K562 (cell line): ENCODE results near the gene GPR142. TPM values are rescaled to one million over a fixed set of nuclear protein-coding genes. Genes with fewer than 3 reads are reported as not detected.
A peak's percentile ranks its signal among the peaks of the same experiment; 100 is the strongest.

Experiments used
- ADNP ChIP-seq: fragments of 200-800 bp; sonication (Bioruptor generic); IDR thresholded peaks from 2 replicates; pipeline ENCODE4 v1.6.1; 2016; ENCODE audit warnings: missing genetic modification characterization, missing compliant biosample characterization
- CXXC5 ChIP-seq: fragments of 250-450 bp; sonication (Bioruptor Pico); IDR thresholded peaks from 2 replicates; pipeline ENCODE4 v1.8.0; 2022; ENCODE audit warnings: inconsistent platforms, mild to moderate bottlenecking, moderate library complexity
- GATA2 ChIP-seq: sonication (generic); formaldehyde crosslinking; IDR thresholded peaks from 2 replicates; pipeline ENCODE4 v1.4.0; 2020; ENCODE audit warnings: mild to moderate bottlenecking, missing genetic modification reagents
- HOXB6 ChIP-seq: fragments of 250-450 bp; sonication (Bioruptor Pico); IDR thresholded peaks from 2 replicates; pipeline ENCODE4 v1.5.1; 2022; ENCODE audit warnings: mild to moderate bottlenecking, borderline replicate concordance
- MBD2 ChIP-seq: sonication (generic); IDR thresholded peaks from 2 replicates; pipeline ENCODE4 v1.6.1; 2016; ENCODE audit warnings: low read depth, borderline replicate concordance
- MEIS2 ChIP-seq: fragments of 450-650 bp; IDR thresholded peaks from 2 replicates; pipeline ENCODE4 v1.6.1; 2014; ENCODE audit warnings: mild to moderate bottlenecking; ENCODE audit not compliant: partially characterized antibody
- RAD51 ChIP-seq: fragments of 450-650 bp; IDR thresholded peaks from 2 replicates; pipeline ENCODE4 v1.7.1; 2016; ENCODE audit warnings: low read depth, mild to moderate bottlenecking, borderline replicate concordance
- RBM25 ChIP-seq: fragments of 200-400 bp; formaldehyde crosslinking; IDR thresholded peaks from 2 replicates; pipeline ENCODE4 v1.6.1; 2018; ENCODE audit warnings: low read length, low read depth, moderate library complexity; ENCODE audit not compliant: severe bottlenecking
- SETDB1 ChIP-seq: IDR thresholded peaks from one replicate; pipeline ENCODE4 v1.6.1; 2012; ENCODE audit warnings: low read length, control low read depth, inconsistent platforms
- SIN3A ChIP-seq, 2 experiments: fragments of 150-350 bp in 1 of 2; IDR thresholded peaks; 2 replicates each; pipeline ENCODE4 v1.6.1; 2011 to 2016; ENCODE audit warnings: borderline replicate concordance in 2 of 2, low read depth in 2 of 2, low read length in 2 of 2, mild to moderate bottlenecking in 2 of 2, moderate library complexity in 2 of 2; ENCODE audit not compliant: control insufficient read depth in 1 of 2
- SMAD1 ChIP-seq: fragments of 150-350 bp; IDR thresholded peaks from 2 replicates; pipeline ENCODE4 v1.6.1; 2014; ENCODE audit warnings: low read length, low read depth; ENCODE audit not compliant: partially characterized antibody
- SMAD4 ChIP-seq: fragments of 250-450 bp; sonication (Bioruptor Pico); conservative IDR thresholded peaks from 2 replicates; pipeline ENCODE4 v1.8.0; 2021; ENCODE audit warnings: inconsistent platforms, mild to moderate bottlenecking, moderate library complexity
- TBL1XR1 ChIP-seq, 2 experiments: IDR thresholded peaks; 2 replicates each; pipeline ENCODE4 v1.6.1; 2012; ENCODE audit warnings: improper control_type of control experiment in 2 of 2, low read length in 2 of 2, mild to moderate bottlenecking in 1 of 2
- ZNF212 ChIP-seq: fragments of 450-650 bp; formaldehyde crosslinking; IDR thresholded peaks from 2 replicates; pipeline ENCODE4 v1.4.0; 2020; ENCODE audit warnings: mild to moderate bottlenecking
- ZNF24 ChIP-seq: fragments of 450-650 bp; IDR thresholded peaks from 2 replicates; pipeline ENCODE4 v1.6.1; 2016
- ZNF316 ChIP-seq: fragments of 450-650 bp; IDR thresholded peaks from 2 replicates; pipeline ENCODE4 v1.6.1; 2016
- ZNF445 ChIP-seq: fragments of 250-450 bp; sonication (Bioruptor Pico); IDR thresholded peaks from 2 replicates; pipeline ENCODE4 v1.4.0; 2020; ENCODE audit warnings: low read depth, mild to moderate bottlenecking, moderate library complexity
- ZNF584 ChIP-seq: fragments of 200-800 bp; sonication (Bioruptor generic); IDR thresholded peaks from 2 replicates; pipeline ENCODE4 v1.6.1; 2016; ENCODE audit warnings: low read depth, mild to moderate bottlenecking, missing genetic modification characterization, missing compliant biosample characterization
- ZNF766 ChIP-seq: fragments of 200-800 bp; sonication (Bioruptor generic); conservative IDR thresholded peaks from 2 replicates; pipeline ENCODE4 v1.6.1; 2016; ENCODE audit warnings: missing genetic modification characterization, missing compliant biosample characterization
- polyA plus RNA-seq, 8 experiments: library from polyadenylated mRNA; depleted of rRNA in 4 of 8; stranded (reverse) in 5 of 8; unstranded in 3 of 8; fragments of >200 nt; fragmentation: Nextera tagmentation in 2 of 8; fragmentation: Illumina TruSeq in 1 of 8; extraction: Ambion mirVana in 2 of 8; extraction: Trizol in 1 of 8; gene quantifications; 2 replicates each; pipeline versions ENCODE4 v1.2.1 to v1.2.3, GENCODE V29; 2011 to 2014; ENCODE audit warnings: inconsistent platforms in 1 of 8, missing spikeins in 1 of 8
- total RNA-seq, 7 experiments: library from RNA; depleted of rRNA in 6 of 7; stranded (reverse); fragments of >200 nt in 6 of 7; fragmentation: Illumina TruSeq in 2 of 7; extraction: Trizol in 2 of 7; gene quantifications; 2 replicates each; pipeline versions ENCODE4 v1.2.1 to v1.2.3, GENCODE V29; 2011 to 2021; ENCODE audit warnings: low replicate concordance in 1 of 7
- TF ChIP-seq, protein P1 (sequence below): fragments of 250-450 bp; sonication (Bioruptor Pico); IDR thresholded peaks from 2 replicates; pipeline ENCODE4 v1.4.0; 2020
- TF ChIP-seq, protein P2 (sequence below): fragments of 450-650 bp; IDR thresholded peaks from 2 replicates; pipeline ENCODE4 v1.6.1; 2016; ENCODE audit warnings: low read depth, mild to moderate bottlenecking, moderate library complexity
- TF ChIP-seq, protein P3 (sequence below): sonication (generic); formaldehyde crosslinking; IDR thresholded peaks from 2 replicates; pipeline ENCODE4 v1.8.1; 2023; ENCODE audit warnings: mild to moderate bottlenecking, missing genetic modification reagents

The GPR142 gene
- total and polyA plus RNA-seq, 9 of the 15 experiments (the other 6 are each of a cell fraction or from before 2014, with no cell fraction given) = not detected

DNA sequence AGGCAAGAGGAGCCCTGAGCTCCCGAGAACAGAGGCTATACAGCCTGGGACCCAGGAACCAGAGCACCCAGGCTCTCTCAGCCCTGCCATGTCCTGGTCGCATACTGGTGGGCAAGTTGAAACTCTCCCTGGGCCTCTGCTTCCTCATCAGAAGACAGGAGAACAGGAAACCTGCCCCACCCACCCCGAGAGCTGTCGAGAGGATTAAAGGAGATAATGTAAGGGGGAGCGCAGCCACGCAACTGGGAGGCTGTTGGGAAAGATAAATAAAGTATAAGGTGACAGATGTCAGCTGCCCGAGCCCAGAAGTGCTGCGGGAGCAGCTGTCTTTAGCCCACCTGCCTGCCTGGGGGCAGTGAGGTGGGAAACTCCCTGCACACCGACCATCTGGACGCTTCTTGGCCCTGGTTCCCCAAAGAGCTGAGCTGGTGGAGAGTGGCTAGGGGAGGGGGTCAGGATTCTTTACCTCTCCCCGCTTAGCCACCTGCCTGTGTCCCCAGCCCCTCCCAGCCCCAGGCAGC lies 34.5 kb upstream of the GPR142 start (continued):
- TF ChIP-seq CXXC5 (CRISPR knock-in tag) (peak; percentile 96), ZNF766 (peak; percentile 46; the same call in 1 of the 2 replicates), ZNF316 (no peak), HOXB6 (CRISPR knock-in tag) (no peak), MBD2 (peak; percentile 32; the same call in 1 of the 2 replicates), TBL1XR1 (IDR thresholded peaks at IDR 0.05; ENCODE audit: low read length in 2 of 2) (peak in 1 of 2 experiments; percentile 68; a peak in 1 of 4 replicates), ZNF24 (no peak), ZNF445 (CRISPR knock-in tag) (no peak), RBM25 (no peak), SMAD4 (CRISPR knock-in tag) (peak; percentile 88), ZNF212 (CRISPR knock-in tag) (no peak), GATA2 (peak; percentile 94), SETDB1 (no peak), ZNF584 (CRISPR knock-in tag) (0 out of 2 replicates have a peak, but pooled peaks have one; percentile 62), ADNP (tag) (no peak), RAD51 (no peak), MEIS2 (peak; percentile 94), SMAD1 (no peak), SIN3A (IDR thresholded peaks at IDR 0.05; ENCODE audit: borderline replicate concordance in 2 of 2, control insufficient read depth in 1 of 2, low read depth in 2 of 2, low read length in 2 of 2) (0 out of 4 replicates have a peak, but pooled peaks have one; percentile 23 to 47)
- TF ChIP-seq, protein P1, sequence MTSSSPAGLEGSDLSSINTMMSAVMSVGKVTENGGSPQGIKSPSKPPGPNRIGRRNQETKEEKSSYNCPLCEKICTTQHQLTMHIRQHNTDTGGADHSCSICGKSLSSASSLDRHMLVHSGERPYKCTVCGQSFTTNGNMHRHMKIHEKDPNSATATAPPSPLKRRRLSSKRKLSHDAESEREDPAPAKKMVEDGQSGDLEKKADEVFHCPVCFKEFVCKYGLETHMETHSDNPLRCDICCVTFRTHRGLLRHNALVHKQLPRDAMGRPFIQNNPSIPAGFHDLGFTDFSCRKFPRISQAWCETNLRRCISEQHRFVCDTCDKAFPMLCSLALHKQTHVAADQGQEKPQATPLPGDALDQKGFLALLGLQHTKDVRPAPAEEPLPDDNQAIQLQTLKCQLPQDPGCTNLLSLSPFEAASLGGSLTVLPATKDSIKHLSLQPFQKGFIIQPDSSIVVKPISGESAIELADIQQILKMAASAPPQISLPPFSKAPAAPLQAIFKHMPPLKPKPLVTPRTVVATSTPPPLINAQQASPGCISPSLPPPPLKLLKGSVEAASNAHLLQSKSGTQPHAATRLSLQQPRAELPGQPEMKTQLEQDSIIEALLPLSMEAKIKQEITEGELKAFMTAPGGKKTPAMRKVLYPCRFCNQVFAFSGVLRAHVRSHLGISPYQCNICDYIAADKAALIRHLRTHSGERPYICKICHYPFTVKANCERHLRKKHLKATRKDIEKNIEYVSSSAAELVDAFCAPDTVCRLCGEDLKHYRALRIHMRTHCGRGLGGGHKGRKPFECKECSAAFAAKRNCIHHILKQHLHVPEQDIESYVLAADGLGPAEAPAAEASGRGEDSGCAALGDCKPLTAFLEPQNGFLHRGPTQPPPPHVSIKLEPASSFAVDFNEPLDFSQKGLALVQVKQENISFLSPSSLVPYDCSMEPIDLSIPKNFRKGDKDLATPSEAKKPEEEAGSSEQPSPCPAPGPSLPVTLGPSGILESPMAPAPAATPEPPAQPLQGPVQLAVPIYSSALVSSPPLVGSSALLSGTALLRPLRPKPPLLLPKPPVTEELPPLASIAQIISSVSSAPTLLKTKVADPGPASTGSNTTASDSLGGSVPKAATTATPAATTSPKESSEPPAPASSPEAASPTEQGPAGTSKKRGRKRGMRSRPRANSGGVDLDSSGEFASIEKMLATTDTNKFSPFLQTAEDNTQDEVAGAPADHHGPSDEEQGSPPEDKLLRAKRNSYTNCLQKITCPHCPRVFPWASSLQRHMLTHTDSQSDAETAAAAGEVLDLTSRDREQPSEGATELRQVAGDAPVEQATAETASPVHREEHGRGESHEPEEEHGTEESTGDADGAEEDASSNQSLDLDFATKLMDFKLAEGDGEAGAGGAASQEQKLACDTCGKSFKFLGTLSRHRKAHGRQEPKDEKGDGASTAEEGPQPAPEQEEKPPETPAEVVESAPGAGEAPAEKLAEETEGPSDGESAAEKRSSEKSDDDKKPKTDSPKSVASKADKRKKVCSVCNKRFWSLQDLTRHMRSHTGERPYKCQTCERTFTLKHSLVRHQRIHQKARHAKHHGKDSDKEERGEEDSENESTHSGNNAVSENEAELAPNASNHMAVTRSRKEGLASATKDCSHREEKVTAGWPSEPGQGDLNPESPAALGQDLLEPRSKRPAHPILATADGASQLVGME (CRISPR knock-in tag) = no peak
- TF ChIP-seq, protein P2, sequence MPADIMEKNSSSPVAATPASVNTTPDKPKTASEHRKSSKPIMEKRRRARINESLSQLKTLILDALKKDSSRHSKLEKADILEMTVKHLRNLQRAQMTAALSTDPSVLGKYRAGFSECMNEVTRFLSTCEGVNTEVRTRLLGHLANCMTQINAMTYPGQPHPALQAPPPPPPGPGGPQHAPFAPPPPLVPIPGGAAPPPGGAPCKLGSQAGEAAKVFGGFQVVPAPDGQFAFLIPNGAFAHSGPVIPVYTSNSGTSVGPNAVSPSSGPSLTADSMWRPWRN = peak; percentile 77
- TF ChIP-seq, protein P3, sequence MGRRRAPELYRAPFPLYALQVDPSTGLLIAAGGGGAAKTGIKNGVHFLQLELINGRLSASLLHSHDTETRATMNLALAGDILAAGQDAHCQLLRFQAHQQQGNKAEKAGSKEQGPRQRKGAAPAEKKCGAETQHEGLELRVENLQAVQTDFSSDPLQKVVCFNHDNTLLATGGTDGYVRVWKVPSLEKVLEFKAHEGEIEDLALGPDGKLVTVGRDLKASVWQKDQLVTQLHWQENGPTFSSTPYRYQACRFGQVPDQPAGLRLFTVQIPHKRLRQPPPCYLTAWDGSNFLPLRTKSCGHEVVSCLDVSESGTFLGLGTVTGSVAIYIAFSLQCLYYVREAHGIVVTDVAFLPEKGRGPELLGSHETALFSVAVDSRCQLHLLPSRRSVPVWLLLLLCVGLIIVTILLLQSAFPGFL (CRISPR knock-in tag) = no peak
